ENCODE data around the gene LBP.

Gene LBP

GRCh38 chr20:38325905-38326304 lies 20.4 kb upstream of the LBP start:
- TF ChIP-seq POLR2AphosphoS5 (IDR thresholded peaks at IDR 0.05; ENCODE audit: low read depth, low read length) (no peak), SIN3A (IDR thresholded peaks at IDR 0.05; ENCODE audit: borderline replicate concordance, insufficient read depth, low read length) (no peak; the same call in 1 of the 2 replicates), FOXP2 (optimal IDR thresholded peaks at IDR 0.05; ENCODE audit: borderline replicate concordance, extremely low read depth, extremely low read length, insufficient read depth) (no peak), TAF1 (IDR thresholded peaks at IDR 0.05; ENCODE audit: borderline replicate concordance, insufficient read depth, low read length) (no peak), REST (IDR thresholded peaks at IDR 0.05; ENCODE audit: insufficient read depth in 1 of 2, low read depth in 2 of 2, low read length in 2 of 2) (no peak)

- TF ChIP-seq REST (IDR thresholded peaks at IDR 0.05; ENCODE audit: insufficient read depth in 1 of 2, low read depth in 2 of 2, low read length in 2 of 2) (peak in 1 of 2 experiments; percentile 39; a peak in 2 of 4 replicates), POLR2AphosphoS5 (IDR thresholded peaks at IDR 0.05; ENCODE audit: low read depth, low read length) (peak; percentile 100), TAF1 (IDR thresholded peaks at IDR 0.05; ENCODE audit: borderline replicate concordance, insufficient read depth, low read length) (peak; percentile 91; the same call in 1 of the 2 replicates), SIN3A (IDR thresholded peaks at IDR 0.05; ENCODE audit: borderline replicate concordance, insufficient read depth, low read length) (peak; percentile 84; the same call in 1 of the 2 replicates), FOXP2 (optimal IDR thresholded peaks at IDR 0.05; ENCODE audit: borderline replicate concordance, extremely low read depth, extremely low read length, insufficient read depth) (no peak)
These were observed 20.0 kb upstream of the LBP start for GRCh38 chr20:38326309-38326708.

GRCh38 chr20:38330638-38331037 lies 15.6 kb upstream of the LBP start:
- TF ChIP-seq SIN3A (IDR thresholded peaks at IDR 0.05; ENCODE audit: borderline replicate concordance, insufficient read depth, low read length) (no peak), POLR2AphosphoS5 (IDR thresholded peaks at IDR 0.05; ENCODE audit: low read depth, low read length) (no peak), FOXP2 (optimal IDR thresholded peaks at IDR 0.05; ENCODE audit: borderline replicate concordance, extremely low read depth, extremely low read length, insufficient read depth) (no peak), REST (IDR thresholded peaks at IDR 0.05; ENCODE audit: insufficient read depth in 1 of 2, low read depth in 2 of 2, low read length in 2 of 2) (no peak), TAF1 (IDR thresholded peaks at IDR 0.05; ENCODE audit: borderline replicate concordance, insufficient read depth, low read length) (no peak)

- no peak for TF ChIP-seq REST (IDR thresholded peaks at IDR 0.05; ENCODE audit: insufficient read depth in 1 of 2, low read depth in 2 of 2, low read length in 2 of 2)
- TF ChIP-seq TAF1 (IDR thresholded peaks at IDR 0.05; ENCODE audit: borderline replicate concordance, insufficient read depth, low read length) = no peak
- no peak for TF ChIP-seq SIN3A (IDR thresholded peaks at IDR 0.05; ENCODE audit: borderline replicate concordance, insufficient read depth, low read length)
- TF ChIP-seq FOXP2 (optimal IDR thresholded peaks at IDR 0.05; ENCODE audit: borderline replicate concordance, extremely low read depth, extremely low read length, insufficient read depth) = no peak
- no peak for TF ChIP-seq POLR2AphosphoS5 (IDR thresholded peaks at IDR 0.05; ENCODE audit: low read depth, low read length)
These were observed 15.0 kb upstream of the LBP start for GRCh38 chr20:38331245-38331644.

GRCh38 chr20:38331814-38332213 lies 14.5 kb upstream of the LBP start:
- TF ChIP-seq SIN3A (IDR thresholded peaks at IDR 0.05; ENCODE audit: borderline replicate concordance, insufficient read depth, low read length) (no peak), FOXP2 (optimal IDR thresholded peaks at IDR 0.05; ENCODE audit: borderline replicate concordance, extremely low read depth, extremely low read length, insufficient read depth) (no peak), REST (IDR thresholded peaks at IDR 0.05; ENCODE audit: insufficient read depth in 1 of 2, low read depth in 2 of 2, low read length in 2 of 2) (no peak), TAF1 (IDR thresholded peaks at IDR 0.05; ENCODE audit: borderline replicate concordance, insufficient read depth, low read length) (no peak), POLR2AphosphoS5 (IDR thresholded peaks at IDR 0.05; ENCODE audit: low read depth, low read length) (no peak)

Data from PFSK-1 (cell line).